OCI-LY3 (cell line): ENCODE results near the gene FKBP7.

ENCODE experiments used
- EZH2phosphoT487 ChIP-seq: fragments of 200-600 bp; shearing (Covaris generic); IDR thresholded peaks from 2 replicates; pipeline ENCODE4 v1.6.1; 2018; ENCODE audit warnings: antibody characterized with exemption, mixed run types, low read depth
- TF ChIP-seq, protein P1 (sequence below): fragments of 200-600, 300-600 bp; sonication (generic); IDR thresholded peaks from 2 replicates; pipeline ENCODE4 v1.5.1; 2014; ENCODE audit warnings: antibody characterized with exemption, low read length, low read depth

DNA sequence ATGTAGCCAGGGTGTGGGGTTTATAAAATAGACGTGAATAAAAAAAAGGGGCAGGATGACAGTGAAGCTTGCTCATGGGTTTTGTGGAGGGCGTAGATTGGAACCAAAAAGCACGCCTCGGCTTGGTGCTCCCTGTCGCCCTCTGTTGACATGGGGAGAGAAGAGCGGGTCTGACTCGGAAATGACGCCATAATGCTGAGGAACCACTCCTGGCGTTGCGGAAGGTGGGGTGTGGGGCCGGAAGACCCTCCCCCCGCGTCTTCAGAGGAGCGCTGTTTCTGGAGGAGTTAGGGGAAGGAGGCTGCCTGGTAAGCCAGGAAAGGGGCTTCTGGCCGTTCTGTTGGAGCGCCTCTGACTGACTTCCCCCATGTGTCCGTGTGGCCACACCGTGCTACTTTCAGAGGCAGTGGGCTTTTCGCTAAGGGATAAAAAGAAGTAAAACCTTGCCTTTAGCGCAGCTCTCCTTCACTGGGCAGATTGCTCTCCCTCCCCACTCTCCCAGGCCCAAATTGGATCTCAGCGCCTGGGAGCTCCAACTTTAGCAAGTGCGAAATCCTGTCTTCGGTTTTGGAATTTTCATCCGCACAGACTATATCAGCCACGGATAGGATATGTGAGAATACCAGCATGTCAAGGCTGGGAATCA lies 44.7 kb upstream of the FKBP7 start:
- no peak for TF ChIP-seq EZH2phosphoT487
- TF ChIP-seq, protein P1, sequence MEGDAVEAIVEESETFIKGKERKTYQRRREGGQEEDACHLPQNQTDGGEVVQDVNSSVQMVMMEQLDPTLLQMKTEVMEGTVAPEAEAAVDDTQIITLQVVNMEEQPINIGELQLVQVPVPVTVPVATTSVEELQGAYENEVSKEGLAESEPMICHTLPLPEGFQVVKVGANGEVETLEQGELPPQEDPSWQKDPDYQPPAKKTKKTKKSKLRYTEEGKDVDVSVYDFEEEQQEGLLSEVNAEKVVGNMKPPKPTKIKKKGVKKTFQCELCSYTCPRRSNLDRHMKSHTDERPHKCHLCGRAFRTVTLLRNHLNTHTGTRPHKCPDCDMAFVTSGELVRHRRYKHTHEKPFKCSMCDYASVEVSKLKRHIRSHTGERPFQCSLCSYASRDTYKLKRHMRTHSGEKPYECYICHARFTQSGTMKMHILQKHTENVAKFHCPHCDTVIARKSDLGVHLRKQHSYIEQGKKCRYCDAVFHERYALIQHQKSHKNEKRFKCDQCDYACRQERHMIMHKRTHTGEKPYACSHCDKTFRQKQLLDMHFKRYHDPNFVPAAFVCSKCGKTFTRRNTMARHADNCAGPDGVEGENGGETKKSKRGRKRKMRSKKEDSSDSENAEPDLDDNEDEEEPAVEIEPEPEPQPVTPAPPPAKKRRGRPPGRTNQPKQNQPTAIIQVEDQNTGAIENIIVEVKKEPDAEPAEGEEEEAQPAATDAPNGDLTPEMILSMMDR: peak; percentile 76
